GM12892 (cell line): Measurements from ENCODE around the gene RNF8.

ENCODE experiments used
- POLR2A ChIP-seq: IDR thresholded peaks from 2 replicates; pipeline ENCODE4 v1.6.1; 2011; ENCODE audit warnings: low read depth, low read length, control low read depth
- POLR2AphosphoS5 ChIP-seq: IDR thresholded peaks from 2 replicates; pipeline ENCODE4 v1.6.1; 2011; ENCODE audit warnings: low read depth, low read length, control low read depth

GRCh38 chr6:37357288-37357687, 3.5 kb downstream of the RNF8 start:
- TF ChIP-seq POLR2AphosphoS5 (no peak), POLR2A (no peak)
